CD4-positive, alpha-beta T cell (primary cell): ENCODE results near the gene TACC3. TPM values are rescaled to one million over a fixed set of nuclear protein-coding genes. Genes with fewer than 3 reads are reported as not detected.

Source experiments
- ATAC-seq: fragments of 200-7000 bp; cut with Tn5 transposase; one replicate; pipeline ENCODE4 v1.10.0; 2022; ENCODE audit warnings: mild to moderate bottlenecking; ENCODE audit not compliant: poor library complexity
- CTCF ChIA-PET: fragments of 350-600 bp; sonication (Branson Sonifier 250); formaldehyde crosslinking; loops from one replicate; lab custom pipeline; 2021; ENCODE audit warnings: antibody characterized with exemption, inconsistent platforms; lab: Charles Lee
- POLR2A ChIA-PET: fragments of 350-600 bp; sonication (Branson Sonifier 250); formaldehyde crosslinking; loops from one replicate; lab custom pipeline; 2021; ENCODE audit warnings: antibody characterized with exemption, inconsistent platforms; lab: Charles Lee
- DNase-seq, 14 experiments: peaks; one replicate each; pipeline ENCODE4 v3.0.0-alpha.2; 2013 to 2020; ENCODE audit warnings: mixed read lengths in 2 of 14
- H3K27ac ChIP-seq, 2 donors: one replicate each; pipeline versions ENCODE4 v1.5.1 to v1.7.0; 2013; ENCODE audit warnings: low read length in 2 of 2, low read depth in 1 of 2, mild to moderate bottlenecking in 1 of 2
- H3K27me3 ChIP-seq, 2 experiments: 1 replicate in 1 of 2; 2 replicates in 1 of 2; pipeline versions ENCODE4 v1.6.1 to v1.7.0; 2013; ENCODE audit warnings: low read length in 2 of 2, control low read depth in 1 of 2, mild to moderate bottlenecking in 1 of 2, moderate library complexity in 1 of 2; ENCODE audit not compliant: insufficient read depth in 2 of 2, control insufficient read depth in 1 of 2
- H3K36me3 ChIP-seq: one replicate; pipeline ENCODE4 v1.6.1; 2013; ENCODE audit warnings: low read length, control low read depth; ENCODE audit not compliant: insufficient read depth
- H3K4me1 ChIP-seq: one replicate; pipeline ENCODE4 v1.6.1; 2013; ENCODE audit warnings: low read length, control low read depth; ENCODE audit not compliant: insufficient read depth
- H3K4me3 ChIP-seq: one replicate; pipeline ENCODE4 v1.5.1; 2013; ENCODE audit warnings: mild to moderate bottlenecking, low read length, moderate library complexity
- H3K9me3 ChIP-seq, 2 experiments: 1 replicate in 1 of 2; 2 replicates in 1 of 2; pipeline versions ENCODE4 v1.6.1 to v1.7.0; 2013; ENCODE audit warnings: low read length in 2 of 2, mild to moderate bottlenecking in 2 of 2, control low read depth in 1 of 2, moderate library complexity in 1 of 2; ENCODE audit not compliant: control insufficient read depth in 1 of 2, insufficient read depth in 1 of 2
- H3K27ac Mint-ChIP-seq: one replicate; pipeline ENCODE4 v1.8.0; 2020; ENCODE audit warnings: mixed read lengths
- H3K27me3 Mint-ChIP-seq: one replicate; pipeline ENCODE4 v1.8.0; 2021; ENCODE audit warnings: mixed read lengths
- H3K36me3 Mint-ChIP-seq: one replicate; pipeline ENCODE4 v1.8.0; 2021; ENCODE audit warnings: low read depth, mixed read lengths
- H3K4me1 Mint-ChIP-seq: one replicate; pipeline ENCODE4 v1.8.0; 2021; ENCODE audit warnings: low read depth, mixed read lengths
- H3K4me3 Mint-ChIP-seq: one replicate; pipeline ENCODE4 v1.8.0; 2020; ENCODE audit warnings: mild to moderate bottlenecking, mixed read lengths
- H3K9me3 Mint-ChIP-seq: one replicate; pipeline ENCODE4 v1.8.0; 2020; ENCODE audit warnings: mixed read lengths
- CTCF ChIP-seq: fragments of 200-600 bp; IDR thresholded peaks from one replicate; pipeline ENCODE4 v1.8.0; 2022; ENCODE audit warnings: antibody characterized with exemption, mild to moderate bottlenecking
- intact Hi-C, 2 experiments: fragments of 100-400 bp; cut with DNase I in 1 of 2; cut with micrococcal nuclease in 1 of 2; formaldehyde crosslinking; loops; one replicate each; pipeline versions ENCODE4 v1.15.1 to v1.9.0; 2023 to 2025; cut with DNase I, micrococcal nuclease
- total RNA-seq, 174 experiments: library from RNA in 2 of 174; stranded (reverse) in 2 of 174; gene quantifications; one replicate each; pipeline ENCODE4 v1.2.3 and lab custom pipeline; 2021 to 2026

TACC3 gene
- total RNA-seq, 2 experiments from 2014 or later, result 123 TPM

GRCh38 chr4:1747603-1747967, 26.3 kb downstream of the TACC3 start:
- Histone ChIP-seq H3K27me3 (no peaks in the 10 kb centered on the region), H3K9me3 (peaks cover 0 to 5% of the 10 kb centered on the region in 2 experiments), H3K27ac (no peak overlapping the region), H3K4me1 (peaks cover 24% of the 10 kb centered on the region), H3K4me3 (no peak overlapping the region), H3K36me3 (peaks cover 19% of the 10 kb centered on the region)
- TF ChIP-seq CTCF, result no peak
- Mint-ChIP-seq H3K9me3 (no peaks in the 10 kb centered on the region), H3K4me3 (no peak overlapping the region), H3K27ac (no peak overlapping the region), H3K36me3 (peaks cover 20% of the 10 kb centered on the region), H3K4me1 (no peaks in the 10 kb centered on the region), H3K27me3 (no peaks in the 10 kb centered on the region)
- intact Hi-C loops, result no loop called here
- no peak for DNase-seq
- ChIA-PET CTCF (interaction anchor here (1.9 kb wide), 1 partner anchor 152 kb away, joined by 13 read pairs; no protein-coding TSS in a partner anchor), POLR2A (no interaction called here)
- ATAC-seq, result no peak

GRCh38 chr4:1748465-1748995, 27.2 kb downstream of the TACC3 start:
- CTCF ChIA-PET, result interaction anchor here (1.0 to 1.9 kb wide), 2 partner anchors 62 to 151 kb away, joined by 3 to 13 read pairs; no protein-coding TSS in a partner anchor
- H3K4me3 Mint-ChIP-seq, result no peak overlapping the region
- POLR2A ChIA-PET, result interaction anchor here (0.9 kb wide), 1 partner anchor 151 kb away, joined by 3 read pairs; no protein-coding TSS in a partner anchor
- Histone ChIP-seq H3K36me3 (peaks cover 18% of the 10 kb centered on the region), H3K27ac (no peak overlapping the region), H3K27me3 (no peaks in the 10 kb centered on the region), H3K4me1 (peaks cover 33% of the 10 kb centered on the region), H3K9me3 (peaks cover 0 to 5% of the 10 kb centered on the region in 2 experiments), H3K4me3 (no peak overlapping the region)
- peaks cover 12% of the 10 kb centered on the region for H3K36me3 Mint-ChIP-seq
- H3K27ac Mint-ChIP-seq, result no peak overlapping the region
- no peaks in the 10 kb centered on the region for H3K9me3 Mint-ChIP-seq
- intact Hi-C loops, result loop anchor here (1.0 to 2.0 kb wide), 2 partner anchors 62 to 151 kb away; no protein-coding TSS in a partner anchor
- no peaks in the 10 kb centered on the region for H3K27me3 Mint-ChIP-seq
- DNase-seq (peak; percentile 64 to 86 (median 74)), ATAC-seq (peak; percentile 62)
- no peaks in the 10 kb centered on the region for H3K4me1 Mint-ChIP-seq
- TF ChIP-seq CTCF, result peak; percentile 68

GRCh38 chr4:1749370-1749769, 28.0 kb downstream of the TACC3 start:
- POLR2A ChIA-PET, result no interaction called here
- Mint-ChIP-seq H3K27ac (no peak overlapping the region), H3K27me3 (no peaks in the 10 kb centered on the region), H3K36me3 (peaks cover 6% of the 10 kb centered on the region), H3K9me3 (no peaks in the 10 kb centered on the region), H3K4me1 (no peaks in the 10 kb centered on the region), H3K4me3 (no peak overlapping the region)
- Histone ChIP-seq H3K27me3 (no peaks in the 10 kb centered on the region), H3K27ac (no peak overlapping the region), H3K4me3 (no peak overlapping the region), H3K36me3 (peaks cover 9% of the 10 kb centered on the region), H3K9me3 (peaks cover 0 to 5% of the 10 kb centered on the region in 2 experiments), H3K4me1 (peaks cover 37% of the 10 kb centered on the region)
- intact Hi-C loops, result loop anchor here in 1 of 2 experiments (2.0 kb wide), 1 partner anchor 61 kb away; no protein-coding TSS in a partner anchor
- CTCF ChIA-PET, result interaction anchor here (1.9 kb wide), 1 partner anchor 150 kb away, joined by 13 read pairs; no protein-coding TSS in a partner anchor
- ATAC-seq (no peak), DNase-seq (no peak)
- TF ChIP-seq CTCF, result no peak
